WTC11 (cell line): ENCODE results near the gene UBA3. TPM values are rescaled to one million over a fixed set of nuclear protein-coding genes. Genes with fewer than 3 reads are reported as not detected.

Experiments
- ATAC-seq: fragments of 200-7000 bp; cut with Tn5 transposase; 2 replicates; pipeline ENCODE4 v1.10.0; 2021; ENCODE audit warnings: mild to moderate bottlenecking, moderate library complexity
- Bru-seq: library from RNA; stranded (reverse); fragments of 400-500 nt; gene quantifications from one replicate; lab custom pipeline; 2021; lab: Mats Ljungman, UMichigan
- CTCF ChIA-PET: fragments of 300-600 bp; sonication (Branson Sonifier 250); formaldehyde crosslinking; loops from one replicate; lab custom pipeline; 2021; ENCODE audit warnings: antibody characterized with exemption; lab: Charles Lee
- POLR2A ChIA-PET: fragments of 350-600 bp; sonication (Branson Sonifier 250); formaldehyde crosslinking; loops from one replicate; lab custom pipeline; 2021; ENCODE audit warnings: antibody characterized with exemption; lab: Charles Lee
- DNase-seq: peaks from one replicate; pipeline ENCODE4 v3.0.0; 2021; ENCODE audit warnings: low spot score
- H3K27ac Mint-ChIP-seq: 2 replicates; pipeline ENCODE4 v1.8.0; 2021; ENCODE audit warnings: mixed read lengths
- H3K27me3 Mint-ChIP-seq: 2 replicates; pipeline ENCODE4 v1.8.0; 2021; ENCODE audit warnings: low read depth, mild to moderate bottlenecking, moderate library complexity, mixed read lengths
- H3K36me3 Mint-ChIP-seq: 2 replicates; pipeline ENCODE4 v1.8.0; 2021; ENCODE audit warnings: mixed read lengths
- H3K4me1 Mint-ChIP-seq: 2 replicates; pipeline ENCODE4 v1.8.0; 2022; ENCODE audit warnings: mixed read lengths
- H3K4me3 Mint-ChIP-seq: 2 replicates; pipeline ENCODE4 v1.8.0; 2021; ENCODE audit warnings: mild to moderate bottlenecking, moderate library complexity, mixed read lengths
- H3K9me3 Mint-ChIP-seq: 2 replicates; pipeline ENCODE4 v1.8.0; 2021; ENCODE audit warnings: mixed read lengths
- ESRRA ChIP-seq: sonication (generic); formaldehyde crosslinking; IDR thresholded peaks from 2 replicates; pipeline ENCODE4 v1.8.1; 2022; ENCODE audit warnings: mild to moderate bottlenecking, missing genetic modification reagents, borderline replicate concordance
- FOXP1 ChIP-seq: sonication (generic); formaldehyde crosslinking; IDR thresholded peaks from 2 replicates; pipeline ENCODE4 v1.8.0; 2022; ENCODE audit warnings: missing genetic modification reagents, mild to moderate bottlenecking, moderate library complexity, borderline replicate concordance
- JUN ChIP-seq: sonication (generic); formaldehyde crosslinking; IDR thresholded peaks from 2 replicates; pipeline ENCODE4 v1.8.0; 2023; ENCODE audit warnings: mild to moderate bottlenecking, missing genetic modification reagents
- MYBL2 ChIP-seq: sonication (generic); formaldehyde crosslinking; IDR thresholded peaks from 2 replicates; pipeline ENCODE4 v1.8.1; 2023; ENCODE audit warnings: mild to moderate bottlenecking, moderate library complexity, missing genetic modification reagents
- PRRX2 ChIP-seq: fragments of 250-450 bp; sonication (Bioruptor Pico); IDR thresholded peaks from 2 replicates; pipeline ENCODE4 v1.8.0; 2021; ENCODE audit warnings: mild to moderate bottlenecking
- SP1 ChIP-seq: sonication (generic); formaldehyde crosslinking; conservative IDR thresholded peaks from 2 replicates; pipeline ENCODE4 v1.8.1; 2022; ENCODE audit warnings: missing genetic modification reagents
- ZNF138 ChIP-seq: sonication (generic); formaldehyde crosslinking; conservative IDR thresholded peaks from 2 replicates; pipeline ENCODE4 v1.8.1; 2022; ENCODE audit warnings: mild to moderate bottlenecking, moderate library complexity, missing genetic modification reagents
- long read RNA-seq, 3 experiments: library from RNA in 1 of 3; library from capped mRNA in 1 of 3; library from polyadenylated mRNA in 1 of 3; unstranded in 2 of 3; stranded (forward) in 1 of 3; transcript quantifications; one replicate each; pipeline ENCODE4 v2.0.0, GENCODE V29; 2021
- total RNA-seq: library from RNA; stranded (reverse); gene quantifications from 3 replicates; pipeline ENCODE4 v1.2.3, GENCODE V29; 2021
- TF ChIP-seq, protein P1 (sequence below): sonication (generic); formaldehyde crosslinking; IDR thresholded peaks from 2 replicates; pipeline ENCODE4 v1.8.1; 2022; ENCODE audit warnings: mild to moderate bottlenecking, moderate library complexity, missing genetic modification reagents
- TF ChIP-seq, protein P2 (sequence below): sonication (generic); formaldehyde crosslinking; IDR thresholded peaks from 2 replicates; pipeline ENCODE4 v1.8.1; 2022; ENCODE audit warnings: low read depth, missing genetic modification reagents, borderline replicate concordance
- TF ChIP-seq, protein P3 (sequence below): fragments of 200-600 bp; IDR thresholded peaks from 2 replicates; pipeline ENCODE4 v1.8.0; 2022; ENCODE audit warnings: antibody characterized with exemption
- TF ChIP-seq, protein P4 (sequence below): sonication (generic); formaldehyde crosslinking; IDR thresholded peaks from 2 replicates; pipeline ENCODE4 v1.8.0; 2022; ENCODE audit warnings: missing genetic modification reagents

UBA3 gene
- total RNA-seq (69.6 to 75.9 TPM (median 75.0 TPM) in 3 replicates), Bru-seq, nascent RNA (percentile 90 among the genes with signal in this experiment)
- long read RNA-seq, experiment 1, transcript UBA3-201 (17 exons, 2,112 nt), result minor isoform, 34 of 386 reads
- long read RNA-seq, experiment 1, transcript UBA3-202 (18 exons, 2,154 nt), result major isoform, 276 of 386 reads
- long read RNA-seq, experiment 1, partial matches to known transcripts, result 20 of 386 reads
- long read RNA-seq, experiment 1, other reads (novel, unspliced or antisense), result 50 of 386 reads
- long read RNA-seq, experiment 2, transcript UBA3-202 (18 exons, 2,154 nt), result major isoform, 15 of 89 reads
- long read RNA-seq, experiment 2, partial matches to known transcripts, result 36 of 89 reads
- long read RNA-seq, experiment 2, other reads (novel, unspliced or antisense), result 37 of 89 reads
- long read RNA-seq, experiment 3, transcript UBA3-201 (17 exons, 2,112 nt), result minor isoform, 28 of 275 reads
- long read RNA-seq, experiment 3, transcript UBA3-202 (18 exons, 2,154 nt), result major isoform, 201 of 275 reads
- long read RNA-seq, experiment 3, partial matches to known transcripts, result 8 of 275 reads
- long read RNA-seq, experiment 3, other reads (novel, unspliced or antisense), result 35 of 275 reads

DNA sequence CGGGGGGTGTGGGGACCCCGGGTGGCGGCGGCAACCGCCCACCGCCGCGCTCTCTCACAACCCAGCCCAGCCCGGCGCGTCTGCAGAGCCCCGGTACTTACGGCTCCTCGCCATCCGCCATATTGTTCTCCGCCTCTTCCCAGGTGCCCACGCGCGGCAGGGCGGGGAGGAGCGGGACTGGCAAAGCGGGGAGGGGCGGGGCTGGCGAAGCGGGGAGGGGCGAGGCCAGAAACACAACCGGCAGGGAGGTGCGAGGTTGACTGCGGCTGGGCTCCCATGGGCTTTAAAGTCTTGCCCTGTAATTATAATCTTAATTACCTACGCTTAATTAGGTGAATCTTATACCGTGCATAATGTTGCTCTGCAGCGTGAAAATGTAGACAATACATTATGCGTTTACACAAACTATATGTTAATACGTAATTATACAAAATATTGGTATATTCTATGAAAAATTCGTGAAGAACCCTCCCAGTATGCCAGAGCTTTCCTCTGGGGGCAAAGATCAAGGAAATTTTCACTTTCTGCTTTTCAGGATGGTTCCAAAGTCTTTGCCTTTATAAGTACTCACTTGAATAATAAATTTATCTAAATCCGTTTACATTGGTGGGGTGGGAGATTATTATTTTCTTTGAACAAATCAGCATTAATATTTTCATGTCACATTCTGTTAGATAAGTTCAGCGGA is at the start of gene UBA3:
Gene UBA3 (minus strand): TSS at position 133 of the 688 bp plus-strand sequence. CDS start 12 bp downstream, at position 121.
- peaks cover 5% of the 10 kb centered on the region for H3K36me3 Mint-ChIP-seq
- POLR2A ChIA-PET, result no interaction called here
- CTCF ChIA-PET, result no interaction called here
- no peaks in the 10 kb centered on the region for H3K9me3 Mint-ChIP-seq
- H3K4me1 Mint-ChIP-seq, result peaks cover 45% of the 10 kb centered on the region
- H3K27me3 Mint-ChIP-seq, result no peaks in the 10 kb centered on the region
- TF ChIP-seq SP1, result 0 out of 2 replicates have a peak, but pooled peaks have one; percentile 50
- no peak for TF ChIP-seq ZNF138 (CRISPR knock-in tag)
- DNase-seq (peak; percentile 88), ATAC-seq (peak; percentile 85)
- H3K27ac Mint-ChIP-seq, result peak within 1 kb of the TSS; percentile 74
- H3K4me3 Mint-ChIP-seq, result peak within 1 kb of the TSS; percentile 87

DNA sequence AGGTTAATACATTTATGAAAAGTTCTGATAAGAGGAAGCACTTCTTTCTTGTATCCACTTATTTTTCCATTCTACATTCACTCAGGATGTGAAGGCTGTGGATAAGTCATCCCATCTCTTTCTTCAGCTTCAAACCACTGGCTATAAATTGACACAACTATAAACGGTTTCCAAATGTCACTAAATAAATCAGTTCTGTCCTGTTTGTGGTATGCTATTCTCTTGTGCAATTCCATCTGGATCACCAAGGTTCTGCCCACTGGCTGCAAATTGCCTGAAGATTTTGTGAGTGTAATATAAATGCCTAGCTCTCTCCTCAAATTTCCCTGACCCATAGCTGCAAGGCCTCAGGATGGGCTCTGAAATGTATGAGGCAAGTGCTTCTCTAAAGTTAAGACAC is 49.4 kb upstream of the UBA3 start:
- ATAC-seq, result no peak
- POLR2A ChIA-PET, result no interaction called here
- CTCF ChIA-PET, result interaction anchor here (0.9 kb wide), 1 partner anchor 8 kb away, joined by 3 read pairs; no protein-coding TSS in a partner anchor
- TF ChIP-seq, protein P1, sequence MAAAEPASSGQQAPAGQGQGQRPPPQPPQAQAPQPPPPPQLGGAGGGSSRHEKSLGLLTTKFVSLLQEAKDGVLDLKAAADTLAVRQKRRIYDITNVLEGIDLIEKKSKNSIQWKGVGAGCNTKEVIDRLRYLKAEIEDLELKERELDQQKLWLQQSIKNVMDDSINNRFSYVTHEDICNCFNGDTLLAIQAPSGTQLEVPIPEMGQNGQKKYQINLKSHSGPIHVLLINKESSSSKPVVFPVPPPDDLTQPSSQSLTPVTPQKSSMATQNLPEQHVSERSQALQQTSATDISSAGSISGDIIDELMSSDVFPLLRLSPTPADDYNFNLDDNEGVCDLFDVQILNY (CRISPR knock-in tag), result no peak
- TF ChIP-seq, protein P2, sequence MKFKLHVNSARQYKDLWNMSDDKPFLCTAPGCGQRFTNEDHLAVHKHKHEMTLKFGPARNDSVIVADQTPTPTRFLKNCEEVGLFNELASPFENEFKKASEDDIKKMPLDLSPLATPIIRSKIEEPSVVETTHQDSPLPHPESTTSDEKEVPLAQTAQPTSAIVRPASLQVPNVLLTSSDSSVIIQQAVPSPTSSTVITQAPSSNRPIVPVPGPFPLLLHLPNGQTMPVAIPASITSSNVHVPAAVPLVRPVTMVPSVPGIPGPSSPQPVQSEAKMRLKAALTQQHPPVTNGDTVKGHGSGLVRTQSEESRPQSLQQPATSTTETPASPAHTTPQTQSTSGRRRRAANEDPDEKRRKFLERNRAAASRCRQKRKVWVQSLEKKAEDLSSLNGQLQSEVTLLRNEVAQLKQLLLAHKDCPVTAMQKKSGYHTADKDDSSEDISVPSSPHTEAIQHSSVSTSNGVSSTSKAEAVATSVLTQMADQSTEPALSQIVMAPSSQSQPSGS, result no peak
- TF ChIP-seq PRRX2 (CRISPR knock-in tag) (no peak), ESRRA (CRISPR knock-in tag) (no peak), FOXP1 (CRISPR knock-in tag) (no peak), JUN (CRISPR knock-in tag) (no peak), MYBL2 (CRISPR knock-in tag) (no peak)
- TF ChIP-seq, protein P3, sequence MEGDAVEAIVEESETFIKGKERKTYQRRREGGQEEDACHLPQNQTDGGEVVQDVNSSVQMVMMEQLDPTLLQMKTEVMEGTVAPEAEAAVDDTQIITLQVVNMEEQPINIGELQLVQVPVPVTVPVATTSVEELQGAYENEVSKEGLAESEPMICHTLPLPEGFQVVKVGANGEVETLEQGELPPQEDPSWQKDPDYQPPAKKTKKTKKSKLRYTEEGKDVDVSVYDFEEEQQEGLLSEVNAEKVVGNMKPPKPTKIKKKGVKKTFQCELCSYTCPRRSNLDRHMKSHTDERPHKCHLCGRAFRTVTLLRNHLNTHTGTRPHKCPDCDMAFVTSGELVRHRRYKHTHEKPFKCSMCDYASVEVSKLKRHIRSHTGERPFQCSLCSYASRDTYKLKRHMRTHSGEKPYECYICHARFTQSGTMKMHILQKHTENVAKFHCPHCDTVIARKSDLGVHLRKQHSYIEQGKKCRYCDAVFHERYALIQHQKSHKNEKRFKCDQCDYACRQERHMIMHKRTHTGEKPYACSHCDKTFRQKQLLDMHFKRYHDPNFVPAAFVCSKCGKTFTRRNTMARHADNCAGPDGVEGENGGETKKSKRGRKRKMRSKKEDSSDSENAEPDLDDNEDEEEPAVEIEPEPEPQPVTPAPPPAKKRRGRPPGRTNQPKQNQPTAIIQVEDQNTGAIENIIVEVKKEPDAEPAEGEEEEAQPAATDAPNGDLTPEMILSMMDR, result no peak
- TF ChIP-seq, protein P4, sequence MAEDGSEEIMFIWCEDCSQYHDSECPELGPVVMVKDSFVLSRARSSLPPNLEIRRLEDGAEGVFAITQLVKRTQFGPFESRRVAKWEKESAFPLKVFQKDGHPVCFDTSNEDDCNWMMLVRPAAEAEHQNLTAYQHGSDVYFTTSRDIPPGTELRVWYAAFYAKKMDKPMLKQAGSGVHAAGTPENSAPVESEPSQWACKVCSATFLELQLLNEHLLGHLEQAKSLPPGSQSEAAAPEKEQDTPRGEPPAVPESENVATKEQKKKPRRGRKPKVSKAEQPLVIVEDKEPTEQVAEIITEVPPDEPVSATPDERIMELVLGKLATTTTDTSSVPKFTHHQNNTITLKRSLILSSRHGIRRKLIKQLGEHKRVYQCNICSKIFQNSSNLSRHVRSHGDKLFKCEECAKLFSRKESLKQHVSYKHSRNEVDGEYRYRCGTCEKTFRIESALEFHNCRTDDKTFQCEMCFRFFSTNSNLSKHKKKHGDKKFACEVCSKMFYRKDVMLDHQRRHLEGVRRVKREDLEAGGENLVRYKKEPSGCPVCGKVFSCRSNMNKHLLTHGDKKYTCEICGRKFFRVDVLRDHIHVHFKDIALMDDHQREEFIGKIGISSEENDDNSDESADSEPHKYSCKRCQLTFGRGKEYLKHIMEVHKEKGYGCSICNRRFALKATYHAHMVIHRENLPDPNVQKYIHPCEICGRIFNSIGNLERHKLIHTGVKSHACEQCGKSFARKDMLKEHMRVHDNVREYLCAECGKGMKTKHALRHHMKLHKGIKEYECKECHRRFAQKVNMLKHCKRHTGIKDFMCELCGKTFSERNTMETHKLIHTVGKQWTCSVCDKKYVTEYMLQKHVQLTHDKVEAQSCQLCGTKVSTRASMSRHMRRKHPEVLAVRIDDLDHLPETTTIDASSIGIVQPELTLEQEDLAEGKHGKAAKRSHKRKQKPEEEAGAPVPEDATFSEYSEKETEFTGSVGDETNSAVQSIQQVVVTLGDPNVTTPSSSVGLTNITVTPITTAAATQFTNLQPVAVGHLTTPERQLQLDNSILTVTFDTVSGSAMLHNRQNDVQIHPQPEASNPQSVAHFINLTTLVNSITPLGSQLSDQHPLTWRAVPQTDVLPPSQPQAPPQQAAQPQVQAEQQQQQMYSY, result no peak
- H3K27me3 Mint-ChIP-seq, result no peaks in the 10 kb centered on the region
- peaks cover 4% of the 10 kb centered on the region; the same call in 1 of the 2 replicates for H3K4me1 Mint-ChIP-seq
- no peak for DNase-seq
- no peak overlapping the region for H3K4me3 Mint-ChIP-seq
- H3K36me3 Mint-ChIP-seq, result no peaks in the 10 kb centered on the region
- H3K9me3 Mint-ChIP-seq, result 0 out of 2 replicates have a peak, but pooled peaks cover 5% of the 10 kb centered on the region
- H3K27ac Mint-ChIP-seq, result no peak overlapping the region
